Measurements from ENCODE around the gene ZNF830.
"Not testable (repeated sequence)": the region's sequence is repeated elsewhere in the genome, so short reads cannot be mapped to it uniquely, and the experiment has no call there.

The ZNF830 gene

GRCh38 chr17:34961093-34961911 is at the start of gene ZNF830, which contains the start of gene CCT6B:
ZNF830 (plus strand) TSS chr17:34961540; CDS start chr17:34961567, 27 bp downstream.
CCT6B (minus strand) TSS chr17:34961460; CDS start chr17:34961393, 67 bp downstream.
- peak; percentile 77 for DNase-seq (ENCODE audit: low read depth, low spot score)

GRCh38 chr17:34913001-34913400 is 48.3 kb upstream of the ZNF830 start:
- DNase-seq (ENCODE audit: low read depth, low spot score) = no peak

DNA sequence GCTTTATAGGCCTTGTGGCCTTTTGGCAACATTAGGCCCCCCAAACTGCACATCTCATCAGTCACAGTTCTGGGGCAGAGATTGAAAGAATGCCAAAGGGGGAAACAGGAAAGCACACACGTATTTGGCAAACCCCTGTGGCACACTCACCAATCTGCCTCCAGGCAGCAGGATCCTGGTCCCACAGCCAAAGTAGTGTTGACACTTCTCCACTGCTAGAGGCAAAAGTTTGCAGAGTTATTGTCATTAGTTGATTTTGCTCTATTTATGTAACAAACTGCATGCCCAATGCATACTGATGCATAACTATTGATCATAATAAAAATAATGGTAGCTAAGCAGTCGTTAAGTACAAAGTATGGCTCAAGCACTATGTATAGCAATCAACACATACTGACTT is 45.2 kb upstream of the ZNF830 start:
- DNase-seq (ENCODE audit: low read depth, low spot score) = no peak

GRCh38 chr17:34917381-34917780 is 44.0 kb upstream of the ZNF830 start:
- DNase-seq (ENCODE audit: low read depth, low spot score) = no peak

DNA sequence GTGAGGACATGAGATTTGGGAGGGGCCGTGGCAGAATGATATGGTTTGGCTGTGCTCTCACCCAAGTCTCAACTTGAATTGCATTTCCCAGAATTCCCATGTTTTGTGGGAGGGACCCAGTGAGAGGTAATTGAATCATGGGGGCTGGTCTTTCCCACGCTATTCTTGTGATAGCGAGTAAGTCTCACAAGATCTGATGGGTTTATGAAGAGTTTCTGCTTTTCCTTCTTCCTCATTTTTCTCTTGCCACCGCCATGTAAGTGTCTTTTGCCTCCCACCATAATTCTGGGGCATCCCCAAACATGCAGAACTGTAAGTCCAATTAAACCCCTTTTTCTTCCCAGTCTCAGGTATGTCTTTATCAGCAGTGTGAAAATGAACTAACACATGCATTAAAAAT is 40.7 kb upstream of the ZNF830 start:
- DNase-seq (ENCODE audit: low read depth, low spot score) = no peak

DNA sequence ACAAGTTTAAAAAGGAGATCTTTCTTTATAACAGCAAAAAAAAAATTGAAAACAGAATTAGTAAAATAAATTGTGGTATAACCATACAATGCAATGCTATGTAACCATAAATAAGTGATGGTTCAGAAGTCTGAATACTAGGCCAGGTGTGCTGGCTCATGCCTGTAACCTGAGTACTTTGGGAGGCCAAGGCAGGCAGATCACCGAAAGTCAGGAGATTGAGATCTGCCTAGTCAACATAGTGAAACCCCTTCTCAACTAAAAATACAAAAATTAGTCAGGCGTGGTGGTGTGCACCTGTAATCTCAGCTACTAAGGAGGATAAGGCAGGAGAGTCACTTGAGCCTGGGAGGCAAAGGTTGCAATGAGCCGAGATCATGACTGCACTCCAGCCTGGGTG is 34.7 kb upstream of the ZNF830 start:
- DNase-seq (ENCODE audit: low read depth, low spot score) = no peak

DNA sequence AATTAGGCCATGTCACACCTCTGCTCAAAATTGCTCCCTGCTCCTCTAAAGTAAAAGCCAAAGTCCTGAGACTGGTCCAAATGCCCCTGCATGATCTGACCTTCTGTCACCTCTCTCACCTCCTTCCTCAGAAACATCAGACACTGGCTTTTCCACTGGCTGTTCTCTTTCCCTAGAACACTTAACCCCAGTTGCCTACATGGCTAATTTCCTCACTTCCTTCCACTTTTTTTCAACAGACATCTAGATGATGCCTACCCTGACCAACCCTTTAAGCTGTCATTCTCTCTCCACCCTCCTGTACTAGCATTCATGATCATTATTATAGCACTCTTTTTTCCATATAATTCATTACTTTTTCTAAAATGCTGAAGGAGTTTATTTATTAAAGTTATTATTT is 31.1 kb upstream of the ZNF830 start:
- DNase-seq (ENCODE audit: low read depth, low spot score) = no peak

DNA sequence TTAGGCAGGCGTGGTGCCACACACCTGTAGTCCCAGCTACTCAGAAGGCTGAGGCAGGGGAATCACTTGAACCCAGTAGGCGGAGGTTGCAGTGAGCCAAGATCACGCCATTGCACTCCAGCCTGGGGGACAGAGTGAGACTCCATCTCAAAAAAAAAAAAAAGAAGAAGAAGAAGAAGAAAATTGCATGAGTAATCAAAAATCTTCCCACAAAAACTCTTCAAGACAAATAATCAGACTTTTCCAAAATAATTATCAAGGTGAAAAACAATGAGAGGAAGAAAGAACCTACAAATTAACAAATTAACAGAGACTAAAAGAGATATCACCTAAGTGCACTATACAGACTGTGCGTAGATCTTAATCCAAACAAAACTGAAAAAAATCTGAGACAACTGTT is 10.6 kb upstream of the ZNF830 start:
- DNase-seq (ENCODE audit: low read depth, low spot score) = not testable (repeated sequence)

GRCh38 chr17:34958438-34958837 is 2.9 kb upstream of the ZNF830 start:
- DNase-seq (ENCODE audit: low read depth, low spot score) = no peak

GRCh38 chr17:34974179-34974578 is 12.8 kb downstream of the ZNF830 start:
- DNase-seq (ENCODE audit: low read depth, low spot score) = no peak

DNA sequence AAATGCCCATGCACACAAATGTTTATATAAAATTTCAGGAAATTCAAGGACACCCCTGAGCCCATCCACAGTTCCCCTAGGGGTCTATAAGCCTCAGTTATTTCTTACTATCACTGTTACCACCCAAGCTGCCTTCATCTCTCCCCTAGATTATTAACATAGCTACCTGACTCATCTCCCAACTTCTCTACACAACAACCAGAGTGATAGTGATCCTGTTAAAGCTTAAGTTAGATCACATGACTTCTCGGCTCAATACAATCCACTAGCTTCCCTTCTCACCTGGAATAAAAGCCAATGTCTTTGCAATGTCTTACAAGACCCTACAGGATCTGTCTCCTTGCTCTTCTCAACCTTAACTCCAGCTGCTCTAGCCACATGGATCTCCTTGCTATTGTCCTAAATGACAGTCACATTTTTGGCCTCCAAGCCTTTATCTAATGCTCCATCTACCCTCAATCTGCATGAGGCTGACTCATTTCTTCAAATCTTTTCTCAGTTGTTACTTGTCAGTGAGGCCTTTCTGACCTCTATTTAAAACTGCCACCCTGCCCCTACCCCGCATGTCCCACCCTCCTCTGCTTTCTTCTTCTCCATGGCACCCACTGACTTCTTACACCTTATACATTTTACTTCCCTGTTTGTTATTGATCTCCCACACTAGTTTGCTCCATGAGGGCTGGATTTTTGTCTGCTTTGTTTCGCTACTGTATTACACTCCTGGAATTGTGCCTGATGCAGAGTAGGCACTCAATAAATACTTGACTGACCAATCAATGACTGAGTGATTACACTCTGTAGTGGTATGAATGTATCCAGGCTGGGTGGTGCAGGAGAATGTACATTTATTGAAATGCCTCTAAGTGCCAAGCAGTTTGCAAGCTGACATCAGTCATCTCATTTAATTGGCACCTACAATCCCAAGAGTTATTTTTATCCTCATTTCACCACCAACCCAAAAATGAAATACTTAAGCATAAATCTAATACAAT is 13.8 kb downstream of the ZNF830 start:
- DNase-seq (ENCODE audit: low read depth, low spot score) = no peak

GRCh38 chr17:34979153-34979552 is 17.8 kb downstream of the ZNF830 start:
- no peak for DNase-seq (ENCODE audit: low read depth, low spot score)

DNA sequence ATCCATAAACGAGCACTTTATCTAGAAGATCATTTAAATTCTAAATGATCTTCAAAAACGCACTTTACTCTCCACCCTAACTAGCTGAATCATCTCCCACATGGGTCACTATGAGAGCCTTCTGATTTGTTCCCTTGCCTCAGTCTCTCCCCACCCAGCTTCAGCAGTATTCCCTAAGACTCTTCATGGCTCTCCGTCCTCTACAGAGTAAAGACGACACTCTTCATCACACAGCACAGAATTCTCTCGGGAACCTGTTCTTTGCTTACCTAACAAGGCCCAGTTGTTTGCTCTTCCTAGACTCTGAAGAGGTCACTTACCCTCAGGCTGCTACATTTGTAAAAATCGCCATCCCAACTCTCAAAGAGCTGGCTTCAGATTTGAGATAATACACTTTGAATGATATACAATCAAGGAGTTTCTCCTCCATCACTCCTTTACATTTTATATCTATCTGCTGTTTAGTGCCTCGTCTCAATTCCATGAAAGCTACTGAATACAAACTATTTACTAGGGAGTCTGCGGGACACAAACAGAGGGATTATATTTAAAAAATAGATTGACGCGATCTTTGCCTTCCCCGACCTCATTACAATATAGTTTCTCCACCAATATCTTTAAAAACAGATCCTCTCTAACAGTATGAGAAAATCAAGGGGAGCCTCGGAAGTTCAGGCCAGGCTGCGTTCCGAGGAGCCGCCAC is 18.5 kb downstream of the ZNF830 start:
- no peak for DNase-seq (ENCODE audit: low read depth, low spot score)

DNA sequence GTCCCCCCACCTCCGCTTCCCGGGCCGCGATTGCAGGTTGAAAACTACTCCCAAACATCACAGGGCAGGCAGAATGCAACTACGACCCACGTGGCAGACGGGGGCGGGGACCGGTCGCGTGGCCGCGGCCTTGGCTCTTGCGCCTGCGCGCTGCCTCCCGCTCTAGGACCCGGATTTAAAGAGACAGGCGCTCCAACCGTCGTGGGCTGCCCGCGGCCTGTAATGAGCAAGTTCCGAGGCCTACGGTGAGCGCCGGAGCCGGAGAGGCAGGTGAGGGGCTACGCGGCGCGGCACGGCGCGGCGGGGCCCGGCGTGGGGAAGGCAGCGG is 19.0 kb downstream of the ZNF830 start, which contains the start of gene LIG3:
Gene LIG3 (plus strand): TSS at position 160 of the 328 bp plus-strand sequence. CDS start 2,494 bp downstream, outside the sequence.
- peak; percentile 84 for DNase-seq (ENCODE audit: low read depth, low spot score)

DNA sequence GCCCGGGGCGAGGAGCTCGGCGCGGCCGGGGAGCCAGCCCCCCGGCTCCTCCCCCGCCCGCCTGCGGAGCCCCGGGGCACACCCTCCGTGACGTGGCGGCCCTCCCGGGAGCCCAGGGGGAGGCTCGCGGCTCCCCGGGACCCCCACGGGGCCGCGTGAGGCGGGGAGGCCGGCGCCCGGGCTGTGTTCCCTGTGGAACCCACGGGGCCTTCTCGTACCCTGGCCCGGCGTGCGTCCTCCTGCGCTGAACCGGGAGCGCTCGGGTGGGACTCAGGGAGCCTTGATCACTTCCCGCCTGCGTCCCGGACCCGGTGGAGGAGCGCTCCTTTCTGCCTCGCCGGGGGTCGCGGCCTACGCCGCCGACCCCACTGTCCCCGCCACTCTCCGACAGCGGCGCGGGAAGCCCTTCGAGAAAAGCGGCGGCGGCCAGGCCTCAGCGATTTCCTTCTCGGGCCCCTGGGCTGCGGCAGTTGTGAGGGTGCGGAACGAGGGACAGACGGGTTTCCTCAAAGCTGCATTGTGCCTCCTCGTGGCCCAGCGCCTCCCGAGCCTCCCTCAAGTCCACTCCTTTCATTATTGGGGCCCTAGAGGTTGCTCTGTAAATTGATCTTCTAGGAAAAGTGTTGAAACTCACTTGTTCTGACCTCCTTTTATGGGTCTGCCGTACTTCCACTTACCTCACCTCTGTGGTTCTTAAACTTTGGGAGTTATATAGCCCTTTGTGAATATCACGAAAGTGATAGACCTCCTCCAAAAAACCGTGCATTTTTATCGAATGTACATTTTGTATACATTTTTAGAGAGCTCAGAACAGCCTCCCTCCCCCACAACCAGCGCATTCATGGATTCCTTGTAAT is 19.6 kb downstream of the ZNF830 start:
- DNase-seq (ENCODE audit: low read depth, low spot score) = peak; percentile 59

GRCh38 chr17:34981538-34982241 is 20.4 kb downstream of the ZNF830 start:
- no peak for DNase-seq (ENCODE audit: low read depth, low spot score)

- no peak for DNase-seq (ENCODE audit: low read depth, low spot score)
Measured at GRCh38 chr17:34987232-34987631, 25.9 kb downstream of the ZNF830 start.

DNA sequence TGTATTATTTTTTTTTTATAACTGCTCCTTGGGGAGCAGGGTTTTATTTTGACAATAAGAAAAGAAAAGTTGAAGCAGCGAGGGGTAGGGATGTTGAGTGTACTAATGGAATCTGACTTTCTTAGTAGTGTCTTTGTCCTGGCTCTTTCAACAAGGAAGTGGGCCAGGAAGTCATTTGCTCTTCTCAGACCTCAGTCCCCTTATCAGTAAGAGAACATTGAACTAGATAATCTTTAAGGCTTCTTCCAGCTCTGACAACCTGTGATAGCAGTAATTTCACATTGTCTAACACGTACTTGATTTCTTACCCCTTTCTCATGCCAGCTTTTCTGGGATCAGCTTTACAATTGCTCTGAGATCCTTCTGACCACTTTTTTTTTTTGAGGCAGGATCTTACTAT is 27.3 kb downstream of the ZNF830 start:
- no peak for DNase-seq (ENCODE audit: low read depth, low spot score)

DNA sequence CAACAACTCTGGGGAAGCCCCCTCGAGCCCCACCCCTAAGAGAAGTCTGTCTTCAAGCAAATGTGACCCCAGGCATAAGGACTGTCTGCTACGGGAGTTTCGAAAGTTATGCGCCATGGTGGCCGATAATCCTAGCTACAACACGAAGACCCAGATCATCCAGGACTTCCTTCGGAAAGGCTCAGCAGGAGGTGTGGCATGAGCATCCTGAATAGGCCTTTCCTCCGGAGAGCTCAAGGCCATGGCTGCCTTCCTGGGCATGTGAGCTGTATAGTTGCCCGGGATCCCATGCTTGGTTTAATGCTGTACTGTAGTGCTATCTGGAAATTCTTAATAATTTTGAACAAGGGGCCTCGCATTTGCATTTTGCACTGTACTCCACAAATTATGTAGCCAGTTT is 28.1 kb downstream of the ZNF830 start:
- DNase-seq (ENCODE audit: low read depth, low spot score) = no peak

DNA sequence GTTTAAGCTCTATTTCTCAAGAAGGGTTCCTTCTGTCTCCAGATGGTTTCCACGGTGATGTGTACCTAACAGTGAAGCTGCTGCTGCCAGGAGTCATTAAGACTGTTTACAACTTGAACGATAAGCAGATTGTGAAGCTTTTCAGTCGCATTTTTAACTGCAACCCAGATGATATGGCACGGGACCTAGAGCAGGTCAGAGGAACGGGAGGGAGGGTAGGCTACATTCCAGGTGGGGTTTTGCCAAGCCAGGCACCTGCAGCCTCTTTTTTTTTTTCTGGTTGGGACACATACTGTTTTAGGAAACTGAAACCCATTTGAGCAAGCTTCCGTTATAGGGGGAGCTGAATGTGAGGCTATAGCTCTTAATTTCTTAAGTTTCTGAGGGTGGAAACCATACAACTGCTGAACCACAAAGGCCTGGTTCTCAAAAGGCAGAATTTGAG is 29.6 kb downstream of the ZNF830 start:
- no peak for DNase-seq (ENCODE audit: low read depth, low spot score)

Measured in activated naive CD8-positive, alpha-beta T cell treated with anti-CD3 and anti-CD28 coated beads, Interleukin-2, amount 50 U/mL, for 16 hours (primary cell).